GM13976 (cell line): ENCODE measurements around the gene ACSM5.
"Not testable (repeated sequence)": the region's sequence is repeated elsewhere in the genome, so short reads cannot be mapped to it uniquely, and the experiment has no call there.

Source experiments
- DNase-seq: peaks from one replicate; pipeline ENCODE4 v3.0.0; 2012; ENCODE audit warnings: low spot score
- in situ Hi-C: fragments of 300-500 bp; cut with MboI; formaldehyde crosslinking; loops from one replicate; pipeline ENCODE4 v1.12.0; 2022; ENCODE audit warnings: low sequenced_read_pairs, mixed read lengths, inconsistent platforms; ENCODE audit not compliant: unreplicated experiment
- TF ChIP-seq, protein P1 (sequence below): IDR thresholded peaks from 2 replicates; pipeline ENCODE4 v1.5.1; 2012; ENCODE audit warnings: borderline replicate concordance, mild to moderate bottlenecking; ENCODE audit not compliant: insufficient read depth; ENCODE audit errors: extremely low read depth, missing control alignments, control extremely low read depth

ACSM5 gene

DNA sequence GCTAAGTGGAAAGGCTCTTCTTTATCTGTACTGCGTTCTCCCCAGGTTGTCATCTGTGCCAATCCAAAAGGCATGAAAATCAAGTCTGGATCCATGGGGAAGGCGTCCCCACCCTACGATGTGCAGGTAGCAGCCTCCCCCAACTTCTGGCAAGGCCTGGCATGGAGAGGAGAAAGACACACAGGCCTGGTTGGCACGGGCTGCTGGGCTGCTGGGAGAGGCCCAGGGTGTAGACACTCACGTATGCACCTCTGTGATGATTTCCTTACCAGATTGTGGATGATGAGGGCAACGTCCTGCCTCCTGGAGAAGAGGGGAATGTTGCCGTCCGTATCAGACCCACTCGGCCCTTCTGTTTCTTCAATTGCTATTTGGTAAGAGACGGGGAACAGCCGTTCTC is 21.6 kb downstream of the ACSM5 start:
- no peak for DNase-seq
- in situ Hi-C loops: no loop called here
- TF ChIP-seq, protein P1, sequence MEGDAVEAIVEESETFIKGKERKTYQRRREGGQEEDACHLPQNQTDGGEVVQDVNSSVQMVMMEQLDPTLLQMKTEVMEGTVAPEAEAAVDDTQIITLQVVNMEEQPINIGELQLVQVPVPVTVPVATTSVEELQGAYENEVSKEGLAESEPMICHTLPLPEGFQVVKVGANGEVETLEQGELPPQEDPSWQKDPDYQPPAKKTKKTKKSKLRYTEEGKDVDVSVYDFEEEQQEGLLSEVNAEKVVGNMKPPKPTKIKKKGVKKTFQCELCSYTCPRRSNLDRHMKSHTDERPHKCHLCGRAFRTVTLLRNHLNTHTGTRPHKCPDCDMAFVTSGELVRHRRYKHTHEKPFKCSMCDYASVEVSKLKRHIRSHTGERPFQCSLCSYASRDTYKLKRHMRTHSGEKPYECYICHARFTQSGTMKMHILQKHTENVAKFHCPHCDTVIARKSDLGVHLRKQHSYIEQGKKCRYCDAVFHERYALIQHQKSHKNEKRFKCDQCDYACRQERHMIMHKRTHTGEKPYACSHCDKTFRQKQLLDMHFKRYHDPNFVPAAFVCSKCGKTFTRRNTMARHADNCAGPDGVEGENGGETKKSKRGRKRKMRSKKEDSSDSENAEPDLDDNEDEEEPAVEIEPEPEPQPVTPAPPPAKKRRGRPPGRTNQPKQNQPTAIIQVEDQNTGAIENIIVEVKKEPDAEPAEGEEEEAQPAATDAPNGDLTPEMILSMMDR: no peak

DNA sequence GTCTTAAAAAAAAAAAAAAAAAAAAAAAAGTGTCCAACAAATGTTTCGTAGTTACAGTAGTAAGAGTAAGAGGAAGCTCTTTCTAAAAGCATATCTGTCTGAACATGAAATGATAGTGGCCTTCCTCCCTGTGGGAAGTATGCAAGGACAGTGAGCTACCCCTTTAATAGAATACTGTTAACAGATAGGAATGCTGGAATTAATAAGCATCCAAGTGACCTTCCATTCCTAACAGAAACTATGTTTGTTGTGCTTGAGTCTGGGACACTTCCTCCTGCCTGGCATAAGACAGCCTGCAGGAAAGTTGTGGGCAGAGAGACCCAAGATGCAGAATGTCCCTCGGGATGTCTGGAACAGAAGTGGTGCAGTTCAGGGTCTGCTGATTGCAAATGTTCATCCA is 29.6 kb downstream of the ACSM5 start:
- in situ Hi-C loops, DNase-seq: not testable (repeated sequence)

DNA sequence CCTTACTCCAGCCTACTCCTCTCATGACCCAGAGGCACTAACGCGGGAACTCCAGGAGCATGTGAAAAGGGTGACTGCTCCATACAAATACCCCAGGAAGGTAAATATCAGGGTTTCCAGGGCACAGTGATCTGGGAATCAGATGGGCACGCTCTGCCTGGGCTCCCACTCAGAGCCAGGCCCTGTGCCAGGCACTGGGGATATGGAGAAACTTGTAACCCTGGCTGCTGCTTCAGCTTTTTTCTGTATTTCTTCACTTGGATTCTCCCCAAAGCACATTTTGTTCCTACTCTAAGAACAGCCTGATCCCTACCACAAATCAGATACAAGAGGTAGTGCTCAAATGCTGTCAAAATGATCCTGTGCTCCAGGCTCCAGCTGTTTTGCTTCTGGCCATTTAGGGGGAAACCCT is 30.5 kb downstream of the ACSM5 start:
- DNase-seq, in situ Hi-C loops: not testable (repeated sequence)

DNA sequence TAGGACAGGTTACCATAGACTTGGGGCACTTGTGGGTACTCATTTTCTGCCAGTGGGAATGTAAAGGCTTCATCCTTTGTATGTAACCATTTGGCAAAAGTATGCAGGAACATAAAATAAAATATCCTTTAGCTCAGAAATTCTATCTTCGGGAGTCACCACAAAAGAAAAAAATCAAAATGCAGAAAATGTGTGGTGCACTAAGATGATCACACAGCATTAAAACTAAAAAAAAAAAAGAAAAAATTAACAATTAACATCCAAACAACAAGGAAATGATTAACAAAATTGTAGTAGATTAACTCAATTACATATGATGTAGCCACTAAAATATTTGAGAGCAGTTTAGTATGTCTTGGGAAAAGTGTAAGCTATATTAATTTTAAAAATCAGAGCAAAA is 31.4 kb downstream of the ACSM5 start:
- in situ Hi-C loops: not testable (repeated sequence)

DNA sequence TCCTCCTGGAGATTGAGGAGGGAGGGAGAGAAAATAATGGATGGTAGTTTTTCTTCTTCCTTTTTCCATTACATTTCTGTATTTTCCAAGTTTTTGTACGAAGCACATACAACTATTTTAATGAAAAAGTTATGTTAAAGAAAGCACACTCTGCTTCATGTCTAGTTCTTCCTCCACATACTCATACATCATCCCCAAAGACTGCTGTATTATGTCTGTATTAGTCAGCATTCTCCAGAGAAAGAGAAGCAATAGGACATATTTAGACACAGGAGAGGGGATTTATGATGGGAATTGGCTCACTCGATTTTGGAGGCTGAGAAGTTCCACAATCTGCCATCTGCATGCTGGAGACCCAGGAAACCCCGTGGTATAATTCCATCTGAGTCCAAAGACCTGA is 31.9 kb downstream of the ACSM5 start:
- in situ Hi-C loops: no loop called here
- TF ChIP-seq, protein P1: no peak
- DNase-seq: no peak

More for the DNA sequence above, 31.4 kb downstream of the ACSM5 start:
- not testable (repeated sequence) for DNase-seq

DNA sequence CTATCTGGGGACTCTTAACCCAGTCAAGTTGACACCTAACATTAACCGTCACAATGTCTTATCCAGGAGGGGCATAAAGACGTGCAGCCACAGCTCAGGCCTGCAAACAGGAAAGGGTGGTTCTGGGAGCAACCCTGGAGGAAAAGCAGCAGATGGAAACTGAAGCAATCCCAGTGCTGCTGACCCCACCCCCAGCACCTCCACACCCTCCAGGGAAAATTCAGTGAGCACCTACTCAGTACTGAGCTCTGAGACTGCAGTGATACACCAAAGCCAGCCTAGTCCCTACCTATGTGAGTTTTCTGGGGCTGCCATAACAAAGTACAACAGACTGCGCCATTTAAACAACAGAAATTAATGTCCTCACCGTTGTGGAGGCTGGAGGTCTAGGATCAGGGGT is 32.5 kb downstream of the ACSM5 start:
- in situ Hi-C loops, DNase-seq: not testable (repeated sequence)

DNA sequence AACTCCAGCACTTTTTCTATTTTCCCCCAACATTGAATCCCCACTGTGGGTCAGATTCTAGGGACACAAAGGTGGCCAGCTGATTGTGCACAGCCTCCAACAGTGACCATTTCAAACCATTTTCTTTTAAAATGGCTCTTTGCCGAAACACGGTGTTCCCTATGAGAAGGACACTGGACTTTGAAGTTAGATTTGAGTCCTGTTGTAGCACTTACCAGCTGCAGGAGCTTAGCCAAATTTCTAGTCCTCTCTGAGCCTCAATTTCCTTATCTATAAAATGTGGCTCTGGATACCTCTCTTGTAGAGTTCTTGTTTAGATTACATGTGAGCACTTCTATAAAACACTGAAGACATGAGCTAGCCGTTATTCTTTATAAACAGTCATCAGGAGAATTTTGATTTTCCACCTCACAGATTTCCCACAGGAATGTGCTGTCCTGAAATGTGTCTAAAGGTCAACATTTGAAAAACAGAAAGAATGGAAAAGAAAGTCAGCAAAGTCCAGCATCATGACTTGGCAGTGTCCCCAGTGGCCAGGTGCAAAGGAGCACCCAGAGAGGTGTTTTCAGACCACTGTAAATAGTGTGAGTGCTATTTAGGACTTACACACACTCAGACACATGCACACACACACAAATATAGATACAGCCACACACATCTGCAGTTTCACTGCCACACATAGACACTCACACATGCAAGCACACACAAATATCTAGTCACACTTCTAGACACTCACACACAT is 37.5 kb downstream of the ACSM5 start:
- DNase-seq, in situ Hi-C loops: not testable (repeated sequence)

DNA sequence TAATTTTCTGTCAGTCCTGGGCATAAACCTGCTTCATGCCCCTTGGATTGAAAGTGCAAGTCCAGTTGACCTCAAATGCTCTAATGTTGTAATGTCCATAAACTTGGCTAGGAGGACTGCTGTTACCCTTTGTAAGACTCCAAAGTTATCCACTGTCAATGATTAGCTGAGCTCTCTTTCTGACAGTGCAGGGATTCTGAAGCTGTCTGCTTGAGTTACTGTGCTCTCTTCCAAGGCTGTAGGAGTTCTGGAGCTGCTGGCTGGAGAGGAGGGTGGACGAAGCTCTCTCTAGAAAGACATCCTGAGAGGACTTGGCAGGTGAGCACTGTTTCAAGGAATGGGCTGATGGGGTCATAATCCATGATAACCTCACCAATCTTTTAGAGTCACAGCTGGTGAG is 42.0 kb downstream of the ACSM5 start, which contains the start of gene ACSM2A:
TSS of gene ACSM2A (plus strand) at position 158 of the 400 bp plus-strand sequence. CDS start 8,594 bp downstream, outside the sequence.
- DNase-seq, in situ Hi-C loops: not testable (repeated sequence)

DNA sequence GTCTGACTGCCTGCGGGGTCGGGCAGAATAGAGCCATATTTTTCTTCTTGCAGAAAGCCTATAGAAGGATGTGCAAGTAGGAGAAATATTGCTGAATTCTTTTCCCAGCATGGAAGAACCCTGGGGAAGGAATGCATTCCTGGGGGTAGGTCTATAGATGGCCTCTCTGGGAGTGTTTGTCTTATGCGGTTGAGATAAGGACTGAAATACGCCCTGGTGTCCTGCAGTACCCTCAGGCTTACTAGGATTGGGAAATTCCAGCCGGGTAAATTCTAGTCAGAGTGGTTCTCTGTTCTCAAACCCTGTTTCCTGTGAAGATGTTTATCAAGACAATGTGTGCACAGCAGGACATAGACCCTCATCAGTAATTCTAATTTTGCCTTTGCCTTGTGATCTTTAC is 44.3 kb downstream of the ACSM5 start:
- in situ Hi-C loops, DNase-seq: not testable (repeated sequence)

DNA sequence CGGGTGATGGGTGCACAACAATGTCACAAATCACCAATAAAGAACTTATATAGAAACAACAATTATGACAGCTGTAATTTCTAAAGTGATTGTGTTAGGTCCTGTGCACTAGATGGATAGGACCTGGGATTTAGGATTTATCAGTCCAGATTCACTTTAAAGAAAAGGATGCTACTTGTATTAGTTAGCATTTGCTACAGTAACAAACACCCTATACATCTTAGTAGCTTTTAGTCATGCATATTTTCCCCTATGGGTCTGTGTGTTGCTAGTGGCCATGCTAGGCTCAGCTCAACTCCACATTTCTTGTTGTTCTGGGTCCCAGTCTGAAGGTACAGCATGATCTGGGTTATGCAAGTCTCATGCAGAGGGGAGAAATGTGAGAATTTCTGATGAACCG is 49.9 kb downstream of the ACSM5 start:
- in situ Hi-C loops: not testable (repeated sequence)

DNA sequence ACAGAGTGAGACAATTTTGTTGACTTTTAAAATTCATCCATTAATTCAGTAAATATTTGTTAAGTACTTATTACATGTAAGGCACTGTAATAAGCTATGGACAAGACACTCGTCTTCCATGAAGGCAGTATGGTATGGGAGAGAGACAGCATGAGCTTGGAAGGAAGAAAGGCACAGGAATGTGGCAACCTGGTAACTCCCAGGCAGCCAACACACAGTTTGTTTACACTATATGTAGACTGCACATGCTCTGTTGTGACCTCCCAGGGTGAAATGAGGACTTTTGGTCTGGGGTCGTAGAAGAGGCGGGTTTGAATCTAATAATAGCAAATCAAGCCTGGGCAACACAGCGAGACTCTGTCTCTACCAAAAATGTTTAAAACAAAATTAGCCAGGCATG is 51.0 kb downstream of the ACSM5 start:
- DNase-seq, in situ Hi-C loops: not testable (repeated sequence)

More for the DNA sequence above, 49.9 kb downstream of the ACSM5 start:
- DNase-seq: not testable (repeated sequence)

DNA sequence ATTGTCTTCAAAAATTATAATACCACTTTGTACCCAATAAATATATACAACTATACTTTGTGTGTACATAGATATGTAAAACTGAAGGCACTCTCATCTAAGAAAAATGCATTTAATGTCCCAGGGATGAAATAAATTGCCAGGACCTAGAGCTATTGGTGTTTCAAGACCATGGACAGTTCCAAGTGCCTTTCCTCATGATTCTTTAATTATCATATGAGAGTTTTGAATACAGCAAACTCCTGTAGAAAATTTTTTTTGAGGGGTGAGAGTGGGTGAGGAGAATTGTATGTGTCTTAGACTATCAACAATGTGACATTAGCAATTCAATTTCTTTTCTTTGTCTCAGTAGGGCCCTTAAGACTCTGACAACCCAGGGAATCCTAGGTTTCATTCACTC is 59.6 kb downstream of the ACSM5 start:
- DNase-seq, in situ Hi-C loops: not testable (repeated sequence)

DNA sequence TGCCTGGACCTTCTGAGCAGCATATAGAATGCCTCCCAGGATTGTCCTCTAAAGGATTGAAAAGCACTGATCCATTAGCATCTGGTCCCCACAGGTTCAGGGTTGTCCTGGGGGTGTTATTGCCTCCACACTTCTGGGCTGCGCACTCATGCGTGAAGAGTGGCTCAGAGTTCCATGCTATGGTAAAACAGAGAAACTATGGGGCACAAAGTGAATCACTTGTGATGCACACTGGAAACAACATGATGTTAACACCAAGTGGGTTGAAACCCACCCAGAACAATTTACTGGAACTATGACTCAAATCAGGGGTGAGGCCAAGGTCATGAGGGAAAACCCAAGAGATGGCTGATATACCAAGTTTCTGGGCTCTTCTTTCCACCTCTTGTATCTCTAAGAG is 60.6 kb downstream of the ACSM5 start:
- DNase-seq, in situ Hi-C loops: not testable (repeated sequence)

DNA sequence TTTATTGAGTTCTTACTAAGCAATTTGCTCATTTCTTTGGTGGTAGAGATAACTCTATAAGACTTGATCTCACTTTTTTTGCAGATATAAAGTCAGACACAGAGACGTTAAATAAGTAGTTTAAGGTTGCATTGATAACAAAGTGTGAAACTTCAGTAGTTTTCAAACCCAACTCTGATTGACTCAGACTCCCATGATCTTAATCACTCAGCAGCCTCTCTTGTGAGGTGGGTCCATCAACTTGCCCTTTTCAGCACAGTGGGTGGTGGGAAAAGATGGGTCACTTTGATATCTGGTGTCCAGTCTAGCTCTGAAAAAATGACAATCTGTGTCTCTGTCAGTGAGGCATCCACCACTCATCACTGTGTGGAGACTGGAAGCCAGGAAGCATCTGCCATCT is 61.4 kb downstream of the ACSM5 start:
- in situ Hi-C loops, DNase-seq: not testable (repeated sequence)

DNA sequence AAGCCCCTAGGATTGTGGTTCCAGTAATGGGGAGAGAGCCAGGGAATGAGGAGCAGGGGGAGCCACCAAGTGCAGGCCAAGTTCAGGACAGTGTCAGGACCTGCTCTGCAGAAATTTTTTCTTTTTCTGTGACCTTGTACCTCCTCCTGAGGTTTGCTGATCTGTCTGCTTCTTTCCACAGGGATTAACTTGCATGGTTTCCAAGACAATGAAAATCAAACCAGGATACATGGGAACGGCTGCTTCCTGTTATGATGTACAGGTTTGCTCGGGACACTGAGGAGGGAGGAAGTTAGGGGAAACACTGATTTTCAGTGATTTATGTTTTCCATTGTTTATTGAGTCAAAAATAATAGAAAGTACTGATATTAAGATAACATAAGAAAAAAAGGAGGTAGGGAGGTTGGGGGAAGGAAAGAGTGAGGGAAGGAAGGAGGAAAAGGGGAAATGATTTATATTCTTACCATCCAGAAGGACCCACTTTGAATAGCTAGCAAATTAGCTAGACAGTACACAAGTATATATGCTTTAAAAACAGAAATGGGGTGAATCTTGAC is 67.9 kb downstream of the ACSM5 start:
- in situ Hi-C loops, DNase-seq: not testable (repeated sequence)

DNA sequence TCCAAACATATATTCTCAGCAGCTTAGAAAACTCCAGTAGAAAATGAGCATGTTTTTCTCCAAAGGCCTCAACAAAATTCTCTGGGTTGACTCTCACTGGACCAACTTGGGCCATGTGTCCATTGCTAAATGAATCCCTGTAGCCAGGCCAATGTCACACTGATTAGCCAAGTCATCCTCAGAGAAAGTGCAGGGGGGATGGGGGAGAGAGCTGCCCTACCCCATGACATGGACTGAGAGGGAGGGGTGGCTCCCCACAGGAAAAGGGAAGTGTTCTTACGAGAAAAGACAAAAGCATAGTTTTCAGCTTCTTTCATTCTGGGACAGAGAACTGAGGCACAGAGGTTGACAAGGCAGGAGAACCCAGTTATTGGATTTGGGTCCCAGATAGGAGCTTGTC is 74.7 kb downstream of the ACSM5 start:
- in situ Hi-C loops: not testable (repeated sequence)

More for the DNA sequence above, 74.7 kb downstream of the ACSM5 start:
- DNase-seq: not testable (repeated sequence)
